ENCODE data around the gene OR10V1. TPM values are rescaled to one million over a fixed set of nuclear protein-coding genes. Genes with fewer than 3 reads are reported as not detected.
A peak's percentile ranks its signal among the peaks of the same experiment; 100 is the strongest.

Gene OR10V1
- total RNA-seq, 1 donor from 2014 or later, result not detected

- TF ChIP-seq CTCF (conservative IDR thresholded peaks at IDR 0.05), result no peak
- H3K27me3 Mint-ChIP-seq (ENCODE audit: low read depth), result peaks cover 45% of the 10 kb centered on the region
- H3K4me3 Mint-ChIP-seq, result peak overlapping the region; percentile 94
- peaks cover 14% of the 10 kb centered on the region for H3K4me1 Mint-ChIP-seq
- DNase-seq (ENCODE audit: low read depth, low spot score), result no peak
- no peak overlapping the region for H3K27ac Mint-ChIP-seq (ENCODE audit: unreplicated experiment)
- no peaks in the 10 kb centered on the region for H3K9me3 Mint-ChIP-seq
- H3K36me3 Mint-ChIP-seq (ENCODE audit: low read depth), result no peaks in the 10 kb centered on the region
These were observed 43.2 kb upstream of the OR10V1 start for GRCh38 chr11:59756845-59757244.

- Mint-ChIP-seq H3K36me3 (ENCODE audit: low read depth) (no peaks in the 10 kb centered on the region), H3K27me3 (ENCODE audit: low read depth) (peaks cover 45% of the 10 kb centered on the region), H3K4me3 (peak overlapping the region; percentile 94), H3K9me3 (no peaks in the 10 kb centered on the region), H3K27ac (ENCODE audit: unreplicated experiment) (no peak overlapping the region), H3K4me1 (peaks cover 14% of the 10 kb centered on the region)
- DNase-seq (ENCODE audit: low read depth, low spot score), result no peak
- TF ChIP-seq CTCF (conservative IDR thresholded peaks at IDR 0.05), result no peak
These were observed 42.9 kb upstream of the OR10V1 start for GRCh38 chr11:59756558-59756840.

GRCh38 chr11:59755701-59756557, 42.3 kb upstream of the OR10V1 start:
- H3K4me1 Mint-ChIP-seq, result peaks cover 14% of the 10 kb centered on the region
- no peak for TF ChIP-seq CTCF (conservative IDR thresholded peaks at IDR 0.05)
- H3K27ac Mint-ChIP-seq (ENCODE audit: unreplicated experiment), result peak overlapping the region; percentile 51
- H3K36me3 Mint-ChIP-seq (ENCODE audit: low read depth), result no peaks in the 10 kb centered on the region
- no peaks in the 10 kb centered on the region for H3K9me3 Mint-ChIP-seq
- peak overlapping the region; percentile 94 for H3K4me3 Mint-ChIP-seq
- DNase-seq (ENCODE audit: low read depth, low spot score), result peak; percentile 26
- H3K27me3 Mint-ChIP-seq (ENCODE audit: low read depth), result peaks cover 45% of the 10 kb centered on the region

GRCh38 chr11:59754859-59755700, 41.4 kb upstream of the OR10V1 start, which contains the start of gene STX3:
Gene STX3 (plus strand): TSS chr11:59755376. CDS start chr11:59755606, 230 bp downstream.
- Mint-ChIP-seq H3K27ac (ENCODE audit: unreplicated experiment) (peak within 1 kb of the TSS; percentile 51), H3K4me3 (peak within 1 kb of the TSS; percentile 95), H3K36me3 (ENCODE audit: low read depth) (no peaks in the 10 kb centered on the region), H3K4me1 (peaks cover 14% of the 10 kb centered on the region), H3K27me3 (ENCODE audit: low read depth) (peaks cover 50% of the 10 kb centered on the region), H3K9me3 (no peaks in the 10 kb centered on the region)
- TF ChIP-seq CTCF (conservative IDR thresholded peaks at IDR 0.05), result no peak
- peak; percentile 29 for DNase-seq (ENCODE audit: low read depth, low spot score)

- no peaks in the 10 kb centered on the region for H3K36me3 Mint-ChIP-seq (ENCODE audit: low read depth)
- no peaks in the 10 kb centered on the region for H3K9me3 Mint-ChIP-seq
- peaks cover 50% of the 10 kb centered on the region for H3K27me3 Mint-ChIP-seq (ENCODE audit: low read depth)
- no peak overlapping the region for H3K27ac Mint-ChIP-seq (ENCODE audit: unreplicated experiment)
- H3K4me3 Mint-ChIP-seq, result peak overlapping the region; percentile 95
- no peak for DNase-seq (ENCODE audit: low read depth, low spot score)
- TF ChIP-seq CTCF (conservative IDR thresholded peaks at IDR 0.05), result no peak
- H3K4me1 Mint-ChIP-seq, result peaks cover 14% of the 10 kb centered on the region
These were observed 40.8 kb upstream of the OR10V1 start for GRCh38 chr11:59754494-59754858.

Data from neural crest cell (in vitro differentiated cells).